Prostate gland (tissue), 2 donors: ENCODE data around the gene VEPH1.

ENCODE experiments used
- CTCF ChIP-seq, 4 experiments: fragments of 200-600 bp in 2 of 4; fragments of 450-650 bp in 2 of 4; sonication (generic) in 2 of 4; IDR thresholded peaks; 1 replicate in 3 of 4; 2 replicates in 1 of 4; pipeline ENCODE4 v1.5.1; 2016 to 2019; ENCODE audit warnings: antibody characterized with exemption in 4 of 4, mild to moderate bottlenecking in 2 of 4, moderate library complexity in 2 of 4
- POLR2A ChIP-seq: fragments of 450-650 bp; IDR thresholded peaks from one replicate; pipeline ENCODE4 v1.6.1; 2016; ENCODE audit warnings: antibody characterized with exemption, mild to moderate bottlenecking
- POLR2AphosphoS5 ChIP-seq: sonication (generic); formaldehyde crosslinking; IDR thresholded peaks from one replicate; pipeline ENCODE4 v1.6.1; 2017; ENCODE audit warnings: antibody characterized with exemption

GRCh38 chr3:157231071-157231470 is 272.1 kb downstream of the VEPH1 start:
- no peak for TF ChIP-seq CTCF (IDR thresholded peaks at IDR 0.05)
- TF ChIP-seq POLR2AphosphoS5: no peak
- TF ChIP-seq POLR2A: no peak
